ENCODE data around the gene PDE6C.

DNA sequence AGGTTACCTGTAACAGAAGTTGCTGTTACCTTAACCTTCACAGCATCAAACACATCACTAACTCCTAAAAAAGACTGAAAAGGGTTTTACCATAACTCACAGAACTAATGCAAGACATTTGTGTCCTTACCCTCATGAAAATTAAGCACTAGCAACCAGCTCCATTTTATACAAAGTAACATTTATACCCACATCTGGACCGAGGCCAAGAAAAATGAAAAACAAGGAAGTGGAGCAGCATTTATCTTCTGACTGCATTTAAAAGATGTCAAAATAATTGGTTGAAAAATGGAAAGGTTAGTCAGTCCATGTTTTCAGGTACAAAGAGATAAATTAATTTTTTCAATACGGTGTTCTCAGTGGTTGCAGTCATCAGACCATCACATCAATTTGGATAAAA is 8.2 kb upstream of the PDE6C start:
- TF ChIP-seq, protein P1, sequence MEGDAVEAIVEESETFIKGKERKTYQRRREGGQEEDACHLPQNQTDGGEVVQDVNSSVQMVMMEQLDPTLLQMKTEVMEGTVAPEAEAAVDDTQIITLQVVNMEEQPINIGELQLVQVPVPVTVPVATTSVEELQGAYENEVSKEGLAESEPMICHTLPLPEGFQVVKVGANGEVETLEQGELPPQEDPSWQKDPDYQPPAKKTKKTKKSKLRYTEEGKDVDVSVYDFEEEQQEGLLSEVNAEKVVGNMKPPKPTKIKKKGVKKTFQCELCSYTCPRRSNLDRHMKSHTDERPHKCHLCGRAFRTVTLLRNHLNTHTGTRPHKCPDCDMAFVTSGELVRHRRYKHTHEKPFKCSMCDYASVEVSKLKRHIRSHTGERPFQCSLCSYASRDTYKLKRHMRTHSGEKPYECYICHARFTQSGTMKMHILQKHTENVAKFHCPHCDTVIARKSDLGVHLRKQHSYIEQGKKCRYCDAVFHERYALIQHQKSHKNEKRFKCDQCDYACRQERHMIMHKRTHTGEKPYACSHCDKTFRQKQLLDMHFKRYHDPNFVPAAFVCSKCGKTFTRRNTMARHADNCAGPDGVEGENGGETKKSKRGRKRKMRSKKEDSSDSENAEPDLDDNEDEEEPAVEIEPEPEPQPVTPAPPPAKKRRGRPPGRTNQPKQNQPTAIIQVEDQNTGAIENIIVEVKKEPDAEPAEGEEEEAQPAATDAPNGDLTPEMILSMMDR (IDR thresholded peaks at IDR 0.05): no peak
- no peak for TF ChIP-seq POLR2A (IDR thresholded peaks at IDR 0.05)

Data from adrenal gland (tissue), 5 donors.